SK-N-SH (cell line): ENCODE data around the gene TEX101.

Experiments used
- EZH2phosphoT487 ChIP-seq: fragments of 200-600 bp; sonication (generic); IDR thresholded peaks from 2 replicates; pipeline ENCODE4 v1.6.1; 2017; ENCODE audit warnings: low read depth, mixed run types, mild to moderate bottlenecking, antibody characterized with exemption, moderate library complexity, borderline replicate concordance
- FOSL2 ChIP-seq: IDR thresholded peaks from 2 replicates; pipeline ENCODE4 v1.4.0; 2012; ENCODE audit warnings: low read depth, mild to moderate bottlenecking, moderate library complexity, borderline replicate concordance
- FOXM1 ChIP-seq: IDR thresholded peaks from 2 replicates; pipeline ENCODE4 v1.4.0; 2012; ENCODE audit warnings: low read depth, mild to moderate bottlenecking
- JUND ChIP-seq: IDR thresholded peaks from 2 replicates; pipeline ENCODE4 v1.4.0; 2012
- MXI1 ChIP-seq: IDR thresholded peaks from 2 replicates; pipeline ENCODE4 v1.6.1; 2012; ENCODE audit warnings: mild to moderate bottlenecking, low read depth, low read length, improper control_type of control experiment
- PBX3 ChIP-seq: IDR thresholded peaks from 2 replicates; pipeline ENCODE4; 2012
- POLR2AphosphoS5 ChIP-seq: IDR thresholded peaks from 2 replicates; pipeline ENCODE4 v1.6.1; 2012; ENCODE audit warnings: low read depth, low read length
- TAF1 ChIP-seq: IDR thresholded peaks from 2 replicates; pipeline ENCODE4 v1.6.1; 2012; ENCODE audit warnings: low read depth, mild to moderate bottlenecking, low read length, moderate library complexity, borderline replicate concordance
- TCF12 ChIP-seq: IDR thresholded peaks from 2 replicates; pipeline ENCODE4 v1.4.0; 2012
- TEAD4 ChIP-seq: IDR thresholded peaks from 2 replicates; pipeline ENCODE4 v1.4.0; 2012; ENCODE audit warnings: mild to moderate bottlenecking, borderline replicate concordance; ENCODE audit not compliant: insufficient read depth
- YY1 ChIP-seq: IDR thresholded peaks from 2 replicates; pipeline ENCODE4 v1.4.0; 2012; ENCODE audit warnings: low read depth, mild to moderate bottlenecking
- ZBTB33 ChIP-seq: IDR thresholded peaks from 2 replicates; pipeline ENCODE4 v1.4.0; 2012; ENCODE audit warnings: low read depth, borderline replicate concordance
- TF ChIP-seq, protein P1 (sequence below): fragments of 200-600 bp; sonication (generic); IDR thresholded peaks from 2 replicates; pipeline ENCODE4 v1.6.1; 2017; ENCODE audit warnings: antibody characterized with exemption, mild to moderate bottlenecking, moderate library complexity

GRCh38 chr19:43460362-43461016, 45.8 kb downstream of the TEX101 start:
- TF ChIP-seq FOXM1 (no peak), JUND (no peak), TAF1 (no peak), ZBTB33 (no peak), TEAD4 (no peak), YY1 (no peak), MXI1 (no peak), FOSL2 (no peak), POLR2AphosphoS5 (no peak), TCF12 (no peak), EZH2phosphoT487 (no peak), PBX3 (no peak)
- TF ChIP-seq, protein P1, sequence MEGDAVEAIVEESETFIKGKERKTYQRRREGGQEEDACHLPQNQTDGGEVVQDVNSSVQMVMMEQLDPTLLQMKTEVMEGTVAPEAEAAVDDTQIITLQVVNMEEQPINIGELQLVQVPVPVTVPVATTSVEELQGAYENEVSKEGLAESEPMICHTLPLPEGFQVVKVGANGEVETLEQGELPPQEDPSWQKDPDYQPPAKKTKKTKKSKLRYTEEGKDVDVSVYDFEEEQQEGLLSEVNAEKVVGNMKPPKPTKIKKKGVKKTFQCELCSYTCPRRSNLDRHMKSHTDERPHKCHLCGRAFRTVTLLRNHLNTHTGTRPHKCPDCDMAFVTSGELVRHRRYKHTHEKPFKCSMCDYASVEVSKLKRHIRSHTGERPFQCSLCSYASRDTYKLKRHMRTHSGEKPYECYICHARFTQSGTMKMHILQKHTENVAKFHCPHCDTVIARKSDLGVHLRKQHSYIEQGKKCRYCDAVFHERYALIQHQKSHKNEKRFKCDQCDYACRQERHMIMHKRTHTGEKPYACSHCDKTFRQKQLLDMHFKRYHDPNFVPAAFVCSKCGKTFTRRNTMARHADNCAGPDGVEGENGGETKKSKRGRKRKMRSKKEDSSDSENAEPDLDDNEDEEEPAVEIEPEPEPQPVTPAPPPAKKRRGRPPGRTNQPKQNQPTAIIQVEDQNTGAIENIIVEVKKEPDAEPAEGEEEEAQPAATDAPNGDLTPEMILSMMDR: no peak
